GDM1 (cell line): ENCODE data around the gene ADGRF1.

Experiments
- DNase-seq: peaks from one replicate; lab custom pipeline; 2025; lab: John Stamatoyannopoulos, UW

Gene ADGRF1

GRCh38 chr6:46979206-46979605, 62.9 kb downstream of the ADGRF1 start:
- DNase-seq = no peak

- DNase-seq = no peak
Observed at GRCh38 chr6:46974786-46975185, 67.3 kb downstream of the ADGRF1 start.

- no peak for DNase-seq
Observed at GRCh38 chr6:46973029-46973428, 69.1 kb downstream of the ADGRF1 start.

- no peak for DNase-seq
Observed at GRCh38 chr6:46972531-46972930, 69.6 kb downstream of the ADGRF1 start.

- no peak for DNase-seq
Observed at GRCh38 chr6:46969206-46969605, 72.9 kb downstream of the ADGRF1 start.

- DNase-seq = no peak
Observed at GRCh38 chr6:46967826-46968349, 74.2 kb downstream of the ADGRF1 start.

GRCh38 chr6:46964716-46965519, 77.2 kb downstream of the ADGRF1 start:
- DNase-seq = no peak

- DNase-seq = no peak
Observed at GRCh38 chr6:46963626-46964025, 78.5 kb downstream of the ADGRF1 start.

- DNase-seq = no peak
Observed at GRCh38 chr6:46963039-46963438, 79.1 kb downstream of the ADGRF1 start.

- no peak for DNase-seq
Observed at GRCh38 chr6:46961711-46962110, 80.4 kb downstream of the ADGRF1 start.

- no peak for DNase-seq
Observed at GRCh38 chr6:46961232-46961631, 80.9 kb downstream of the ADGRF1 start.

- DNase-seq = no peak
Observed at GRCh38 chr6:46959419-46959818, 82.7 kb downstream of the ADGRF1 start.

GRCh38 chr6:46956409-46956808, 85.7 kb downstream of the ADGRF1 start:
- no peak for DNase-seq

- DNase-seq = no peak
Observed at GRCh38 chr6:46954837-46955451, 87.2 kb downstream of the ADGRF1 start.

- no peak for DNase-seq
Observed at GRCh38 chr6:46953921-46954320, 88.2 kb downstream of the ADGRF1 start.

- DNase-seq = no peak
Observed at GRCh38 chr6:46949632-46950280, 92.4 kb downstream of the ADGRF1 start.

- no peak for DNase-seq
Observed at GRCh38 chr6:46948699-46949098, 93.4 kb downstream of the ADGRF1 start.
